ENCODE data around the gene NDUFB7. TPM values are rescaled to one million over a fixed set of nuclear protein-coding genes. Genes with fewer than 3 reads are reported as not detected.

NDUFB7 gene
- total RNA-seq, 1 experiment from 2014 or later = 255 TPM

GRCh38 chr19:14525729-14526128 lies 46.1 kb downstream of the NDUFB7 start:
- no peak for DNase-seq (ENCODE audit: low read depth)

GRCh38 chr19:14520543-14520942 lies 51.3 kb downstream of the NDUFB7 start:
- DNase-seq (ENCODE audit: low read depth) = no peak

GRCh38 chr19:14519860-14520407 lies 51.9 kb downstream of the NDUFB7 start:
- peak; percentile 97 for DNase-seq (ENCODE audit: low read depth)

GRCh38 chr19:14519245-14519859 lies 52.5 kb downstream of the NDUFB7 start:
- DNase-seq (ENCODE audit: low read depth) = no peak

GRCh38 chr19:14517840-14518505 lies 53.9 kb downstream of the NDUFB7 start, which contains the start of gene DNAJB1:
Gene DNAJB1 (minus strand): TSS chr19:14518397. CDS start chr19:14518349, 48 bp downstream.
- DNase-seq (ENCODE audit: low read depth) = peak; percentile 64

GRCh38 chr19:14517446-14517839 lies 54.4 kb downstream of the NDUFB7 start:
- no peak for DNase-seq (ENCODE audit: low read depth)

GRCh38 chr19:14516746-14517438 lies 55.0 kb downstream of the NDUFB7 start:
- DNase-seq (ENCODE audit: low read depth) = no peak

Other genes starting within 250 kb of the NDUFB7 start
- gene ADGRE5, start 190.6 kb downstream of the NDUFB7 start, total RNA-seq (2014; rRNA removed) = 43.5 and 47.7 TPM in 2 replicates
- 170 and 176 TPM in 2 replicates for gene DDX39A, start 152.7 kb downstream of the NDUFB7 start, total RNA-seq (2014; rRNA removed)
- gene PKN1, start 138.8 kb downstream of the NDUFB7 start, total RNA-seq (2014; rRNA removed) = 77.8 and 84.8 TPM in 2 replicates
- gene PTGER1, start 96.7 kb downstream of the NDUFB7 start, total RNA-seq (2014; rRNA removed) = not detected in 2 replicates
- 140 and 155 TPM in 2 replicates for gene GIPC1, start 75.9 kb downstream of the NDUFB7 start, total RNA-seq (2014; rRNA removed)
- gene DNAJB1, start 53.7 kb downstream of the NDUFB7 start, total RNA-seq (2014; rRNA removed) = 93.3 and 107 TPM in 2 replicates
- gene TECR, start 42.5 kb downstream of the NDUFB7 start, total RNA-seq (2014; rRNA removed) = 59.6 and 79.7 TPM in 2 replicates
- gene CLEC17A, start 11.0 kb upstream of the NDUFB7 start, total RNA-seq (2014; rRNA removed) = not detected in 2 replicates
- gene ADGRE3, start 102.8 kb upstream of the NDUFB7 start, total RNA-seq (2014; rRNA removed) = not detected in 2 replicates
- gene ZNF333, start 118.0 kb upstream of the NDUFB7 start, total RNA-seq (2014; rRNA removed) = 12.9 and 16.9 TPM in 2 replicates
- 2.4 and 2.8 TPM in 2 replicates for gene ADGRE2, start 206.5 kb upstream of the NDUFB7 start, total RNA-seq (2014; rRNA removed)

Measured in LHCN-M2 (cell line).